Esophagus muscularis mucosa (tissue), 4 donors: Measurements from ENCODE around the gene ELK3. TPM values are rescaled to one million over a fixed set of nuclear protein-coding genes. Genes with fewer than 3 reads are reported as not detected.

ENCODE experiments used
- DNase-seq: peaks from one replicate; pipeline ENCODE4 v3.0.0-alpha.2; 2017; ENCODE audit errors: extremely low spot score
- H3K27ac ChIP-seq, 4 donors: fragments of 200-600 bp; sonication (generic); replicated peaks in 1 of 4; 1 replicate in 3 of 4; 2 replicates in 1 of 4; pipeline ENCODE4 v1.5.1; 2016 to 2019; ENCODE audit warnings: mild to moderate bottlenecking in 1 of 4
- H3K27me3 ChIP-seq, 4 donors: fragments of 200-600 bp; sonication (generic); one replicate each; pipeline versions ENCODE4 v1.5.1 to v1.6.0; 2016 to 2019
- H3K36me3 ChIP-seq, 4 donors: fragments of 200-600 bp; sonication (generic); one replicate each; pipeline ENCODE4 v1.5.1; 2016 to 2019
- H3K4me1 ChIP-seq, 4 donors: fragments of 200-600 bp; sonication (generic); one replicate each; pipeline ENCODE4 v1.5.1; 2016 to 2019
- H3K4me3 ChIP-seq, 4 donors: fragments of 200-600 bp; sonication (generic); 1 replicate in 2 of 4; 2 replicates in 2 of 4; pipeline ENCODE4 v1.5.1; 2016 to 2019; ENCODE audit warnings: mild to moderate bottlenecking in 4 of 4, moderate library complexity in 1 of 4
- H3K9me3 ChIP-seq, 4 donors: fragments of 200-600 bp; sonication (generic); 1 replicate in 3 of 4; 2 replicates in 1 of 4; pipeline ENCODE4 v1.5.1; 2016 to 2019
- CTCF ChIP-seq, 3 experiments: fragments of 200-600 bp in 2 of 3; fragments of 450-650 bp in 1 of 3; sonication (generic) in 2 of 3; IDR thresholded peaks; one replicate each; pipeline ENCODE4 v1.5.1; 2017 to 2019; ENCODE audit warnings: antibody characterized with exemption in 3 of 3, mild to moderate bottlenecking in 2 of 3, moderate library complexity in 1 of 3
- EP300 ChIP-seq: sonication (generic); formaldehyde crosslinking; IDR thresholded peaks from one replicate; pipeline ENCODE4 v1.6.1; 2017; ENCODE audit warnings: antibody characterized with exemption
- POLR2A ChIP-seq: fragments of 450-650 bp; IDR thresholded peaks from one replicate; pipeline ENCODE4 v1.6.1; 2017; ENCODE audit warnings: antibody characterized with exemption, moderate library complexity, mild to moderate bottlenecking, low read depth
- POLR2AphosphoS5 ChIP-seq, 2 donors: sonication (generic); formaldehyde crosslinking; IDR thresholded peaks; one replicate each; pipeline ENCODE4 v1.6.1; 2017; ENCODE audit warnings: antibody characterized with exemption in 2 of 2
- WGBS: methylation state at CpG from one replicate; pipeline ENCODE4 v1.1.5; 2018; 5-methylcytosine and 5-hydroxymethylcytosine counted together
- intact Hi-C: fragments of 100-400 bp; cut with DNase I; formaldehyde crosslinking; loops from one replicate; pipeline ENCODE4 v1.15.1; 2023
- total RNA-seq, 4 donors: library from RNA; depleted of rRNA; stranded (reverse); fragments of >200 nt; gene quantifications; one replicate each; pipeline versions ENCODE4 v1.1.0 to v1.2.1, GENCODE V29; 2016

Gene ELK3
- total RNA-seq, 4 donors from 2014 or later, result 13.7 to 26.9 (median 25.7) TPM

- TF ChIP-seq CTCF (IDR thresholded peaks at IDR 0.05) (no peak), POLR2A (no peak), POLR2AphosphoS5 (IDR thresholded peaks at IDR 0.05) (no peak), EP300 (no peak)
- WGBS, result 81% methylated on average over 3 of the region's 3 CpGs
- intact Hi-C loops, result no loop called here
Observed at GRCh38 chr12:96171905-96172304, 22.3 kb upstream of the ELK3 start.

GRCh38 chr12:96172981-96173380 is 21.2 kb upstream of the ELK3 start:
- 78% methylated on average over 4 of the region's 4 CpGs for WGBS
- Histone ChIP-seq H3K36me3 (no peaks in the 10 kb centered on the region), H3K27me3 (peaks cover 0 to 5% (median 0%) of the 10 kb centered on the region in 4 donors), H3K9me3 (peaks cover 0 to 12% (median 9%) of the 10 kb centered on the region in 4 donors), H3K4me1 (peaks cover 0 to 6% (median 2%) of the 10 kb centered on the region in 4 donors), H3K27ac (no peak overlapping the region), H3K4me3 (no peak overlapping the region)
- no peak for DNase-seq
- no peak for TF ChIP-seq POLR2AphosphoS5 (IDR thresholded peaks at IDR 0.05)
- no peak for TF ChIP-seq EP300
- TF ChIP-seq CTCF (IDR thresholded peaks at IDR 0.05), result no peak
- TF ChIP-seq POLR2A, result no peak
- intact Hi-C loops, result no loop called here

More at GRCh38 chr12:96171905-96172304, 22.3 kb upstream of the ELK3 start:
- H3K36me3 ChIP-seq, result no peaks in the 10 kb centered on the region
- DNase-seq, result no peak
- no peak overlapping the region for H3K4me3 ChIP-seq
- peaks cover 0 to 5% (median 0%) of the 10 kb centered on the region in 4 donors for H3K27me3 ChIP-seq
- peaks cover 0 to 12% (median 9%) of the 10 kb centered on the region in 4 donors for H3K9me3 ChIP-seq
- no peak overlapping the region for H3K27ac ChIP-seq
- H3K4me1 ChIP-seq, result peaks cover 0 to 6% (median 2%) of the 10 kb centered on the region in 4 donors

GRCh38 chr12:96176575-96176974 is 17.6 kb upstream of the ELK3 start:
- no peak for TF ChIP-seq POLR2A
- TF ChIP-seq EP300, result no peak
- TF ChIP-seq POLR2AphosphoS5 (IDR thresholded peaks at IDR 0.05), result no peak
- TF ChIP-seq CTCF (IDR thresholded peaks at IDR 0.05), result no peak
- no peaks in the 10 kb centered on the region for H3K4me1 ChIP-seq
- H3K27me3 ChIP-seq, result no peaks in the 10 kb centered on the region
- DNase-seq, result no peak
- no peaks in the 10 kb centered on the region for H3K36me3 ChIP-seq
- intact Hi-C loops, result no loop called here
- no peak overlapping the region for H3K27ac ChIP-seq
- WGBS, result 100% methylated on average over 1 of the region's 1 CpG
- H3K9me3 ChIP-seq, result peaks cover 0 to 12% (median 9%) of the 10 kb centered on the region in 4 donors
- H3K4me3 ChIP-seq, result no peak overlapping the region

- TF ChIP-seq EP300 (no peak), POLR2A (no peak), CTCF (IDR thresholded peaks at IDR 0.05) (no peak), POLR2AphosphoS5 (IDR thresholded peaks at IDR 0.05) (no peak)
Observed at GRCh38 chr12:96177013-96177412, 17.2 kb upstream of the ELK3 start.

DNA sequence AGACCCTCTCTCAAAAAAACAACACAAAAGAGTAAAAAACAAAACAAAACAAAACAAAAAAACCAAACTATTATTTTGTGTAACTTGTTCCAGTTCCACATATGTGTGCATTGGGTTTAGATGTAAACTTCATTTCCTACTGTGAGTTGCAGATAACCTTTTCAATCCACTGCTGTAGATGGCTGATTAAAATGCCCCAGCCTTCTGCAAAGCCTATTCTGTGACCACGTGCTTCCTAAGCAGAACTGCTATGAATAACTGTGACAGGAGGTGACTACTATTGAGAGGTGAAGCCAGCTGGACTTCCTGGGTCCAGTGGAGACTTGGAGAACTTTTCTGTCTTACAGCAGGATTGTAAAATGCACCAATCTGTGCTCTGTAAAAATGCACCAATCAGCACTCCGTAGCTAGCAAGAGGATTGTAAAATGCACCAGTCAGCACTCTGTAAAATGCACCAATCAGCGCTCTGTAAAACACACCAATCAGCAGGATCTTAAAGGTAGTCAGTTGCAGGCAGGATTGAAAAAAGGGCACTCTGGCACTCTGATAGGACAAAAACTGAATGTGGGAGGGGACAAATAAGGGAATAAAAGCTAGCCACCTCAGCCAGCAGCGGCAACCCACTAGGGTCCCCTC is 10.3 kb upstream of the ELK3 start:
- Histone ChIP-seq H3K4me3 (no peak overlapping the region), H3K9me3 (no peaks in the 10 kb centered on the region), H3K4me1 (no peaks in the 10 kb centered on the region), H3K27ac (no peak overlapping the region), H3K27me3 (no peaks in the 10 kb centered on the region), H3K36me3 (no peaks in the 10 kb centered on the region)
- intact Hi-C loops, result no loop called here
- no peak for TF ChIP-seq EP300
- no peak for TF ChIP-seq POLR2A
- TF ChIP-seq CTCF (IDR thresholded peaks at IDR 0.05), result no peak
- no peak for TF ChIP-seq POLR2AphosphoS5 (IDR thresholded peaks at IDR 0.05)
- no peak for DNase-seq
- 85% methylated on average over 4 of the region's 4 CpGs for WGBS

More at GRCh38 chr12:96177013-96177412, 17.2 kb upstream of the ELK3 start:
- no peak overlapping the region for H3K4me3 ChIP-seq
- peaks cover 0 to 12% (median 9%) of the 10 kb centered on the region in 4 donors for H3K9me3 ChIP-seq
- 89% methylated on average over 1 of the region's 1 CpG for WGBS
- DNase-seq, result no peak
- no peaks in the 10 kb centered on the region for H3K4me1 ChIP-seq
- intact Hi-C loops, result no loop called here
- no peaks in the 10 kb centered on the region for H3K36me3 ChIP-seq
- no peaks in the 10 kb centered on the region for H3K27me3 ChIP-seq
- no peak overlapping the region for H3K27ac ChIP-seq
